ENCODE measurements around the gene HIP1.

Gene HIP1

GRCh38 chr7:75629044-75629443 lies 109.7 kb downstream of the HIP1 start:
- Histone ChIP-seq H3K4me3 (ENCODE audit: low read length) (no peak overlapping the region), H3K27me3 (ENCODE audit: control insufficient read depth, insufficient read depth, low read length) (no peaks in the 10 kb centered on the region), H3K9me3 (replicated peaks; ENCODE audit: low read length) (peaks cover 7% of the 10 kb centered on the region), H3K4me1 (ENCODE audit: control insufficient read depth, insufficient read depth, low read length) (peaks cover 5% of the 10 kb centered on the region), H3K4me2 (ENCODE audit: low read length) (no peak overlapping the region), H3K9ac (ENCODE audit: low read depth, low read length) (no peak overlapping the region), H3K36me3 (ENCODE audit: insufficient read depth, low read length) (peaks cover 15% of the 10 kb centered on the region)

DNA sequence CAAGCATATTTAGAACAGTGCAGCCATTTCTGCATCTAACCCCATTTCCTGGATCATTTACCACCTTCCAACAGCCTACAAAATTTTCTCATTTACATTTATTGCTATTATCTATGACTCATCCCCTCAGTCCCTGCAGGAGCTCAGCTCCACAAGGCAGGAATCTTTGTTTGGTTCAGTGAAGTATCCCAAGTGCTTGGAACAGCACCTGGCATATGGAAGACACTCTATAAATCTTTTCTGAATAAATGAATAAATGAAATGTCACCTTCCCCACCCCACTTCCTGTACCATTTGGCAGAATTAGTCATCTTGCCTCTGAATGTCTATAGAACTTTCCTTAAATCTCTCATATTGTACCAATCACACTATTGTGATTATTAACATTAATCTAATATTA lies 110.7 kb downstream of the HIP1 start:
- Histone ChIP-seq H3K36me3 (ENCODE audit: insufficient read depth, low read length) (peaks cover 21% of the 10 kb centered on the region), H3K27me3 (ENCODE audit: control insufficient read depth, insufficient read depth, low read length) (no peaks in the 10 kb centered on the region), H3K9me3 (replicated peaks; ENCODE audit: low read length) (peaks cover 7% of the 10 kb centered on the region), H3K9ac (ENCODE audit: low read depth, low read length) (no peak overlapping the region), H3K4me1 (ENCODE audit: control insufficient read depth, insufficient read depth, low read length) (peaks cover 15% of the 10 kb centered on the region), H3K4me3 (ENCODE audit: low read length) (no peak overlapping the region), H3K4me2 (ENCODE audit: low read length) (no peak overlapping the region)

- Histone ChIP-seq H3K4me1 (ENCODE audit: control insufficient read depth, insufficient read depth, low read length) (peaks cover 15% of the 10 kb centered on the region), H3K9ac (ENCODE audit: low read depth, low read length) (no peak overlapping the region), H3K9me3 (replicated peaks; ENCODE audit: low read length) (peaks cover 7% of the 10 kb centered on the region), H3K4me3 (ENCODE audit: low read length) (no peak overlapping the region), H3K4me2 (ENCODE audit: low read length) (no peak overlapping the region), H3K27me3 (ENCODE audit: control insufficient read depth, insufficient read depth, low read length) (no peaks in the 10 kb centered on the region), H3K36me3 (ENCODE audit: insufficient read depth, low read length) (peaks cover 21% of the 10 kb centered on the region)
Measured at GRCh38 chr7:75626954-75627353, 111.8 kb downstream of the HIP1 start.

GRCh38 chr7:75625868-75626267 lies 112.9 kb downstream of the HIP1 start:
- Histone ChIP-seq H3K4me1 (ENCODE audit: control insufficient read depth, insufficient read depth, low read length) (peaks cover 15% of the 10 kb centered on the region), H3K4me3 (ENCODE audit: low read length) (no peak overlapping the region)

DNA sequence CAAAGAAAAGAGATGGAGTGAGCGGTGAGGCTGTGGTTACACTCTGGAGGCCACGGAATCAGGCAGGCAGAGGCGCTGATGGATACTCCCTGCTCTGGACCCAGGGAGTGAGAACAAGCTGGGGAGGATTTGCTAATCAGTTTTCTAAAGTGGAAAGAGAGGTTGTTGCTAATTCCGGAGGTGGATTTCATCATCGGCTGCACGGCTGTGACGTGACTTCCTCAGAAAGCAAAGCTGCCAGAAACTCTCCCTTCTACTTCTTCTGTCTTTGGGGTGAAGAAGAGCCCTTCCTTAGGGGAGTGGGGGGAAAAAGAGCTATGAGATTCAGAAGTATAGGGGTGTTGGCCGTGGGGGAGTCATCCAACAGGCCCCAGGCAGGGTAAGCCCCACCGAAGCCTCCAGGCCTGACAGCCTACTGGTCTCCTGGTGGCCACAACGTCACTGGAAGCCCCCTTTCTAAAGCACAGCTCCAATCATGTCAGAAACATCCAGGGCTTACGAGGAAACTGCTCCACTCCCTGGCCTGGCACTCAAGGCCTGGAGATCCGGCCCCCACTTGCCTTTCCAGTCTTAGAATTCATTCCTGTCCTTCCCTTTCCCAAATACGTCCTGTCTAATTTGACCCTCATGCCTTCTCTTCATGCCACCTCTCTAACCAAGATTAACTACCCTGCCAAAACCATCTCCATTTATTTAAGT lies 114.5 kb downstream of the HIP1 start:
- peaks cover 26% of the 10 kb centered on the region for H3K36me3 ChIP-seq (ENCODE audit: insufficient read depth, low read length)
- H3K9me3 ChIP-seq (replicated peaks; ENCODE audit: low read length) = peaks cover 7% of the 10 kb centered on the region
- no peak overlapping the region for H3K9ac ChIP-seq (ENCODE audit: low read depth, low read length)
- H3K4me1 ChIP-seq (ENCODE audit: control insufficient read depth, insufficient read depth, low read length) = peaks cover 15% of the 10 kb centered on the region
- H3K27me3 ChIP-seq (ENCODE audit: control insufficient read depth, insufficient read depth, low read length) = no peaks in the 10 kb centered on the region
- H3K4me2 ChIP-seq (ENCODE audit: low read length) = no peak overlapping the region
- H3K4me3 ChIP-seq (ENCODE audit: low read length) = no peak overlapping the region

More at GRCh38 chr7:75625868-75626267, 112.9 kb downstream of the HIP1 start:
- Histone ChIP-seq H3K4me2 (ENCODE audit: low read length) (no peak overlapping the region), H3K9me3 (replicated peaks; ENCODE audit: low read length) (peaks cover 7% of the 10 kb centered on the region), H3K9ac (ENCODE audit: low read depth, low read length) (no peak overlapping the region), H3K36me3 (ENCODE audit: insufficient read depth, low read length) (peaks cover 26% of the 10 kb centered on the region), H3K27me3 (ENCODE audit: control insufficient read depth, insufficient read depth, low read length) (no peaks in the 10 kb centered on the region)

GRCh38 chr7:75623390-75624133 lies 115.2 kb downstream of the HIP1 start:
- Histone ChIP-seq H3K9me3 (replicated peaks; ENCODE audit: low read length) (peaks cover 7% of the 10 kb centered on the region), H3K4me1 (ENCODE audit: control insufficient read depth, insufficient read depth, low read length) (peaks cover 15% of the 10 kb centered on the region), H3K27me3 (ENCODE audit: control insufficient read depth, insufficient read depth, low read length) (no peaks in the 10 kb centered on the region), H3K36me3 (ENCODE audit: insufficient read depth, low read length) (peaks cover 23% of the 10 kb centered on the region), H3K4me3 (ENCODE audit: low read length) (no peak overlapping the region), H3K9ac (ENCODE audit: low read depth, low read length) (no peak overlapping the region), H3K4me2 (ENCODE audit: low read length) (no peak overlapping the region)

DNA sequence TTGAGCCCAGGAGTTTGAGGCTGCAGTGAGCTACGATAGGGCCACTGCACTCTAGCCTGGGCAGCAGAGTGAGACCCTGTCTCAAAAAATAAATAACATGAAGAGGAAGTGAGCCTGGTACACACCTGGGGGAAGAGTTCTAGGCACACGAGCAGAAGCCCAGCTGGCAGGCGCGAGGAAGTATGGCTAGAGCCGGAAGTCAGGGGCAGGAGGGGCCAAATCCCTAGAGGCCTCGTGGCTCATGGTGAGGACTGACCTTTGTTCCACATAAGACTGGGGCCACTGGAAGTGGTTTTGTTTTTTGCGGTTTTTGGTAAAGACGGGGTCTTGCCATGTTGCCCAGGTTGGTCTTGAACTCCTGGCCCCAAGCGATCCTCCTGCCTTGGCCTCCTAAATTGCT lies 117.6 kb downstream of the HIP1 start:
- Histone ChIP-seq H3K4me3 (ENCODE audit: low read length) (no peak overlapping the region), H3K36me3 (ENCODE audit: insufficient read depth, low read length) (peaks cover 13% of the 10 kb centered on the region), H3K9ac (ENCODE audit: low read depth, low read length) (no peak overlapping the region), H3K4me2 (ENCODE audit: low read length) (no peak overlapping the region), H3K9me3 (replicated peaks; ENCODE audit: low read length) (no peaks in the 10 kb centered on the region), H3K4me1 (ENCODE audit: control insufficient read depth, insufficient read depth, low read length) (peaks cover 15% of the 10 kb centered on the region), H3K27me3 (ENCODE audit: control insufficient read depth, insufficient read depth, low read length) (no peaks in the 10 kb centered on the region)

- H3K36me3 ChIP-seq (ENCODE audit: insufficient read depth, low read length) = peaks cover 11% of the 10 kb centered on the region
- no peaks in the 10 kb centered on the region for H3K27me3 ChIP-seq (ENCODE audit: control insufficient read depth, insufficient read depth, low read length)
- no peak overlapping the region for H3K4me2 ChIP-seq (ENCODE audit: low read length)
- no peaks in the 10 kb centered on the region for H3K9me3 ChIP-seq (replicated peaks; ENCODE audit: low read length)
- H3K4me3 ChIP-seq (ENCODE audit: low read length) = no peak overlapping the region
- no peak overlapping the region for H3K9ac ChIP-seq (ENCODE audit: low read depth, low read length)
- H3K4me1 ChIP-seq (ENCODE audit: control insufficient read depth, insufficient read depth, low read length) = peaks cover 15% of the 10 kb centered on the region
Measured at GRCh38 chr7:75619636-75620035, 119.1 kb downstream of the HIP1 start.

- H3K36me3 ChIP-seq (ENCODE audit: insufficient read depth, low read length) = peaks cover 5% of the 10 kb centered on the region
- no peaks in the 10 kb centered on the region for H3K9me3 ChIP-seq (replicated peaks; ENCODE audit: low read length)
- H3K27me3 ChIP-seq (ENCODE audit: control insufficient read depth, insufficient read depth, low read length) = no peaks in the 10 kb centered on the region
- no peaks in the 10 kb centered on the region for H3K4me1 ChIP-seq (ENCODE audit: control insufficient read depth, insufficient read depth, low read length)
- no peak overlapping the region for H3K9ac ChIP-seq (ENCODE audit: low read depth, low read length)
- H3K4me2 ChIP-seq (ENCODE audit: low read length) = no peak overlapping the region
- H3K4me3 ChIP-seq (ENCODE audit: low read length) = no peak overlapping the region
Measured at GRCh38 chr7:75617634-75618234, 121.0 kb downstream of the HIP1 start.

GRCh38 chr7:75616421-75617167 lies 122.1 kb downstream of the HIP1 start:
- Histone ChIP-seq H3K9me3 (replicated peaks; ENCODE audit: low read length) (no peaks in the 10 kb centered on the region), H3K4me1 (ENCODE audit: control insufficient read depth, insufficient read depth, low read length) (peaks cover 6% of the 10 kb centered on the region), H3K4me3 (ENCODE audit: low read length) (no peak overlapping the region), H3K36me3 (ENCODE audit: insufficient read depth, low read length) (peaks cover 5% of the 10 kb centered on the region), H3K4me2 (ENCODE audit: low read length) (no peak overlapping the region), H3K27me3 (ENCODE audit: control insufficient read depth, insufficient read depth, low read length) (no peaks in the 10 kb centered on the region), H3K9ac (ENCODE audit: low read depth, low read length) (no peak overlapping the region)

- no peak overlapping the region for H3K4me2 ChIP-seq (ENCODE audit: low read length)
- no peaks in the 10 kb centered on the region for H3K27me3 ChIP-seq (ENCODE audit: control insufficient read depth, insufficient read depth, low read length)
- no peak overlapping the region for H3K4me3 ChIP-seq (ENCODE audit: low read length)
- no peaks in the 10 kb centered on the region for H3K36me3 ChIP-seq (ENCODE audit: insufficient read depth, low read length)
- H3K4me1 ChIP-seq (ENCODE audit: control insufficient read depth, insufficient read depth, low read length) = peaks cover 8% of the 10 kb centered on the region
- no peak overlapping the region for H3K9ac ChIP-seq (ENCODE audit: low read depth, low read length)
- no peaks in the 10 kb centered on the region for H3K9me3 ChIP-seq (replicated peaks; ENCODE audit: low read length)
Measured at GRCh38 chr7:75614401-75614800, 124.3 kb downstream of the HIP1 start.
